IMR-90 (cell line): ENCODE data around the gene TMEM43. TPM values are rescaled to one million over a fixed set of nuclear protein-coding genes. Genes with fewer than 3 reads are reported as not detected.

ENCODE experiments used
- ATAC-seq: fragments of 200-7000 bp; cut with Tn5 transposase; 2 replicates; pipeline ENCODE4 v1.9.1; 2020; ENCODE audit warnings: low read depth, mild to moderate bottlenecking, moderate library complexity
- BruUV-seq: library from RNA; stranded (reverse); fragments of 400-500 nt; replicated peaks from 2 replicates; lab custom pipeline; 2021; lab: Mats Ljungman, UMichigan
- CTCF ChIA-PET: fragments of 300-600 bp; formaldehyde crosslinking; extraction: SDS; loops from one replicate; lab custom pipeline; 2021; ENCODE audit warnings: antibody characterized with exemption; lab: Yijun Ruan, JAX
- POLR2A ChIA-PET: fragments of 300-600 bp; sonication (Branson Sonifier 250); formaldehyde crosslinking; loops from one replicate; lab custom pipeline; 2022; ENCODE audit warnings: antibody characterized with exemption; ENCODE audit not compliant: unreplicated experiment; lab: Charles Lee
- DNase-seq: peaks from one replicate; pipeline ENCODE4 v3.0.0; 2013
- H2AFZ ChIP-seq: replicated peaks from 2 replicates; pipeline ENCODE3; 2013; ENCODE audit warnings: low read length, mild to moderate bottlenecking; ENCODE audit not compliant: poor library complexity
- H2AK5ac ChIP-seq: 2 replicates; pipeline ENCODE4 v1.6.1; 2013; ENCODE audit warnings: low read depth, low read length, inconsistent platforms
- H2AK9ac ChIP-seq: replicated peaks from 2 replicates; pipeline ENCODE3; 2013; ENCODE audit warnings: mild to moderate bottlenecking, low read depth, low read length, moderate library complexity; ENCODE audit not compliant: poor library complexity
- H2BK120ac ChIP-seq: 2 replicates; pipeline ENCODE4 v1.6.1; 2013; ENCODE audit warnings: low read depth, low read length, inconsistent platforms
- H2BK15ac ChIP-seq: 3 replicates; pipeline ENCODE4 v1.6.1; 2013; ENCODE audit warnings: low read depth, low read length, inconsistent platforms
- H2BK20ac ChIP-seq: 2 replicates; pipeline ENCODE4 v1.6.1; 2013; ENCODE audit warnings: low read depth, mild to moderate bottlenecking, inconsistent platforms, low read length, moderate library complexity
- H2BK5ac ChIP-seq: 2 replicates; pipeline ENCODE4 v1.6.1; 2013; ENCODE audit warnings: mild to moderate bottlenecking, low read depth, low read length, inconsistent platforms; ENCODE audit not compliant: poor library complexity, severe bottlenecking
- H3K14ac ChIP-seq: replicated peaks from 2 replicates; pipeline ENCODE4 v1.6.1; 2013; ENCODE audit warnings: low read depth, low read length, inconsistent platforms
- H3K18ac ChIP-seq: 2 replicates; pipeline ENCODE4 v1.6.1; 2013; ENCODE audit warnings: low read depth, low read length, control low read depth
- H3K23ac ChIP-seq: 2 replicates; pipeline ENCODE4 v1.6.1; 2013; ENCODE audit warnings: low read depth, low read length, inconsistent platforms
- H3K27ac ChIP-seq: 2 replicates; pipeline ENCODE4 v1.5.1; 2013; ENCODE audit warnings: mild to moderate bottlenecking, control low read depth, low read length; ENCODE audit not compliant: insufficient read depth
- H3K27me3 ChIP-seq: 2 replicates; pipeline ENCODE4 v1.6.1; 2013; ENCODE audit warnings: low read length; ENCODE audit not compliant: control insufficient read depth, insufficient read depth
- H3K36me3 ChIP-seq: 2 replicates; pipeline ENCODE4 v1.6.1; 2013; ENCODE audit warnings: low read length, mixed read lengths; ENCODE audit not compliant: control insufficient read depth, insufficient read depth
- H3K4ac ChIP-seq: 2 replicates; pipeline ENCODE4 v1.6.1; 2013; ENCODE audit warnings: low read depth, low read length, inconsistent platforms
- H3K4me1 ChIP-seq: 2 replicates; pipeline ENCODE4 v1.6.1; 2013; ENCODE audit warnings: low read length, mixed read lengths; ENCODE audit not compliant: control insufficient read depth, insufficient read depth
- H3K4me2 ChIP-seq: 2 replicates; pipeline ENCODE4 v1.6.1; 2013; ENCODE audit warnings: low read depth, mild to moderate bottlenecking, control low read depth, low read length, moderate library complexity
- H3K4me3 ChIP-seq: 2 replicates; pipeline ENCODE4 v1.5.1; 2013; ENCODE audit warnings: low read depth, mild to moderate bottlenecking, control low read depth, low read length, moderate library complexity; ENCODE audit not compliant: insufficient read depth
- H3K56ac ChIP-seq: 2 replicates; pipeline ENCODE4 v1.6.1; 2013; ENCODE audit warnings: low read length, inconsistent platforms; ENCODE audit not compliant: insufficient read depth; ENCODE audit errors: extremely low read depth
- H3K79me1 ChIP-seq, 2 experiments: 2 replicates each; pipeline ENCODE4 v1.6.1; 2013; ENCODE audit warnings: low read length in 2 of 2, inconsistent platforms in 1 of 2, low read depth in 1 of 2
- H3K9ac ChIP-seq: 2 replicates; pipeline ENCODE4 v1.6.1; 2013; ENCODE audit warnings: low read depth, low read length, control low read depth
- H3K9me1 ChIP-seq: 2 replicates; pipeline ENCODE4 v1.6.1; 2013; ENCODE audit warnings: low read length, inconsistent platforms; ENCODE audit not compliant: insufficient read depth
- H3K9me3 ChIP-seq: 2 replicates; pipeline ENCODE4 v1.6.1; 2013; ENCODE audit warnings: low read length; ENCODE audit not compliant: control insufficient read depth, insufficient read depth
- H4K20me1 ChIP-seq: 2 replicates; pipeline ENCODE4 v1.6.1; 2013; ENCODE audit warnings: low read length, inconsistent platforms; ENCODE audit not compliant: insufficient read depth
- H4K5ac ChIP-seq: 2 replicates; pipeline ENCODE4 v1.6.1; 2013; ENCODE audit warnings: mild to moderate bottlenecking, low read depth, low read length, control low read depth
- H4K8ac ChIP-seq, 2 experiments: 2 replicates each; pipeline ENCODE4 v1.6.1; 2013; ENCODE audit warnings: low read depth in 2 of 2, low read length in 2 of 2, control low read depth in 1 of 2, inconsistent platforms in 1 of 2
- H4K91ac ChIP-seq: 2 replicates; pipeline ENCODE4 v1.6.1; 2013; ENCODE audit warnings: low read depth, low read length, inconsistent platforms; ENCODE audit not compliant: insufficient read depth
- CEBPB ChIP-seq: IDR thresholded peaks from 2 replicates; pipeline ENCODE4 v1.6.1; 2012; ENCODE audit warnings: low read depth, low read length, improper control_type of control experiment
- CHD1 ChIP-seq: IDR thresholded peaks from 2 replicates; pipeline ENCODE4 v1.6.1; 2012; ENCODE audit warnings: low read depth, low read length, improper control_type of control experiment
- CTCF ChIP-seq: conservative IDR thresholded peaks from 2 replicates; pipeline ENCODE4 v1.5.1; 2012; ENCODE audit warnings: mild to moderate bottlenecking, low read depth, low read length, improper control_type of control experiment
- ELK1 ChIP-seq: fragments of 150-350 bp; IDR thresholded peaks from 2 replicates; pipeline ENCODE4 v1.6.1; 2016; ENCODE audit warnings: low read depth, mild to moderate bottlenecking, low read length, moderate library complexity, borderline replicate concordance
- FOS ChIP-seq: fragments of 150-350 bp; IDR thresholded peaks from 2 replicates; pipeline ENCODE4 v1.6.1; 2016; ENCODE audit warnings: low read depth, low read length
- NFE2L2 ChIP-seq: fragments of 150-350 bp; IDR thresholded peaks from 2 replicates; pipeline ENCODE4 v1.6.1; 2016; ENCODE audit warnings: low read depth, mild to moderate bottlenecking, low read length
- POLR2A ChIP-seq: IDR thresholded peaks from 2 replicates; pipeline ENCODE4 v1.6.1; 2012; ENCODE audit warnings: mild to moderate bottlenecking, low read depth, low read length
- RAD21 ChIP-seq: IDR thresholded peaks from 2 replicates; pipeline ENCODE4 v1.6.1; 2012; ENCODE audit warnings: low read length, improper control_type of control experiment
- RCOR1 ChIP-seq: IDR thresholded peaks from 2 replicates; pipeline ENCODE4 v1.6.1; 2012; ENCODE audit warnings: mild to moderate bottlenecking, low read length, improper control_type of control experiment; ENCODE audit not compliant: insufficient replicate concordance
- RFX5 ChIP-seq: IDR thresholded peaks from 2 replicates; pipeline ENCODE4 v1.8.0; 2012; ENCODE audit warnings: low read depth, mild to moderate bottlenecking, low read length, moderate library complexity
- USF2 ChIP-seq: fragments of 150-350 bp; IDR thresholded peaks from 2 replicates; pipeline ENCODE4 v1.6.1; 2017; ENCODE audit warnings: mild to moderate bottlenecking, antibody characterized with exemption, low read length, low read depth
- WGBS, 2 experiments: methylation state at CpG; one replicate each; pipeline versions ENCODE4 v1.1.5 to v1.1.7; 2013; ENCODE audit warnings: missing lambda C conversion rate in 2 of 2; ENCODE audit not compliant: insufficient read length in 1 of 2; ENCODE audit errors: extremely low coverage in 2 of 2; 5-methylcytosine and 5-hydroxymethylcytosine counted together
- dilution Hi-C: fragments of 300-500 bp; cut with HindIII; formaldehyde crosslinking; loops from one replicate; pipeline ENCODE4 v1.14.3; 2018; ENCODE audit warnings: low sequenced_read_pairs; ENCODE audit not compliant: unreplicated experiment
- in situ Hi-C: fragments of 300-500 bp; cut with MboI; formaldehyde crosslinking; loops from 3 replicates; pipeline ENCODE4 v1.14.3; 2019; ENCODE audit warnings: low sequenced_read_pairs, inconsistent platforms, mixed read lengths
- intact Hi-C: fragments of 100-400 bp; cut with micrococcal nuclease; formaldehyde crosslinking; loops from 2 replicates; pipeline ENCODE4 v1.10.0; 2022
- polyA plus RNA-seq, 3 experiments: library from polyadenylated mRNA; depleted of rRNA; stranded (reverse); fragments of >200 nt; gene quantifications; 2 replicates each; pipeline ENCODE4 v1.2.3, GENCODE V29; 2012; ENCODE audit warnings: low replicate concordance in 1 of 3
- total RNA-seq: library from RNA; depleted of rRNA; stranded (reverse); fragments of >200 nt; gene quantifications from 2 replicates; pipeline ENCODE4 v1.2.3, GENCODE V29; 2012

TMEM43 gene
- total and polyA plus RNA-seq, 2 of the 4 experiments (the other 2 are of a cell fraction) = 109 to 114 TPM

- in situ Hi-C loops = loop anchor here (25.0 kb wide), 1 partner anchor 106 kb away; no protein-coding TSS in a partner anchor
- Histone ChIP-seq H3K23ac (peak overlapping the region; percentile 92), H2BK20ac (peak overlapping the region; percentile 89), H3K4me2 (peak overlapping the region; percentile 75), H3K18ac (peak overlapping the region; percentile 91; the same call in 1 of the 2 replicates), H4K8ac (peak overlapping the region in 1 of 2 experiments; percentile 85; a peak in 2 of 4 replicates), H3K79me1 (peaks cover 0 to 19% of the 10 kb centered on the region in 2 experiments; a peak in 1 of 4 replicates), H4K5ac (no peak overlapping the region; the same call in 1 of the 2 replicates), H3K9me1 (peaks cover 27% of the 10 kb centered on the region; the same call in 1 of the 2 replicates), H3K36me3 (peaks cover 63% of the 10 kb centered on the region), H2AFZ (peak overlapping the region; percentile 64), H2AK5ac (peak overlapping the region; percentile 96; the same call in 1 of the 2 replicates), H2BK120ac (peak overlapping the region; percentile 92), H3K9me3 (no peaks in the 10 kb centered on the region), H4K20me1 (peaks cover 7% of the 10 kb centered on the region), H3K4me1 (peaks cover 29% of the 10 kb centered on the region), H3K14ac (peak overlapping the region; percentile 85; the same call in 1 of the 2 replicates), H4K91ac (peak overlapping the region; percentile 87), H2BK15ac (0 out of 3 replicates have a peak overlapping the region, but pooled peaks have one; percentile 40), H3K4ac (peak overlapping the region; percentile 96), H3K9ac (no peak overlapping the region; the same call in 1 of the 2 replicates), H3K27me3 (no peaks in the 10 kb centered on the region), H3K56ac (peak overlapping the region; percentile 85), H3K27ac (peak overlapping the region; percentile 97; the same call in 1 of the 2 replicates), H2BK5ac (peak overlapping the region; percentile 98), H2AK9ac (peak overlapping the region; percentile 84), H3K4me3 (no peak overlapping the region)
- dilution Hi-C loops = no loop called here
- no TSS peak for BruUV-seq
- ATAC-seq = peak; percentile 46
- ChIA-PET POLR2A (interaction anchor here (0.6 to 1.3 kb wide), 3 partner anchors 19 to 247 kb away, joined by 3 to 6 read pairs (median 4); partner anchors contain the start of genes CHCHD4, LSM3, TMEM43 and XPC), CTCF (interaction anchor here (0.7 to 2.3 kb wide), 2 partner anchors 18 to 35 kb away, joined by 4 to 11 read pairs; partner anchors contain the start of genes CHCHD4 and TMEM43)
- WGBS, 2 experiments = no CpG with 5 or more reads among the region's 7 CpGs
- intact Hi-C loops = loop anchor here (1.0 kb wide), 1 partner anchor 18 kb away; the partner anchor contains the start of gene TMEM43
- DNase-seq = peak; percentile 94
- TF ChIP-seq ELK1 (no peak), CHD1 (no peak), USF2 (peak; percentile 30; the same call in 1 of the 2 replicates), CEBPB (peak; percentile 98), NFE2L2 (no peak), CTCF (no peak), FOS (peak; percentile 44; the same call in 1 of the 2 replicates), RCOR1 (peak; percentile 35), RAD21 (no peak), POLR2A (peak; percentile 14; the same call in 1 of the 2 replicates), RFX5 (no peak)
Observed at GRCh38 chr3:14143271-14144225, 18.7 kb downstream of the TMEM43 start.
